Spleen (tissue), 11 donors: ENCODE data around the gene CFAP43. TPM values are rescaled to one million over a fixed set of nuclear protein-coding genes. Genes with fewer than 3 reads are reported as not detected.

Experiments used
- DNase-seq: peaks from one replicate; pipeline ENCODE4 v3.0.0-alpha.2; 2020
- H3K27ac ChIP-seq, 8 donors: fragments of 200-600 bp; sonication (generic) in 7 of 8; 1 replicate in 4 of 8; 2 replicates in 4 of 8; pipeline versions ENCODE4 v1.5.0 to v1.8.0; 2016 to 2021; ENCODE audit warnings: inconsistent platforms in 4 of 8, mild to moderate bottlenecking in 4 of 8, moderate library complexity in 1 of 8
- H3K27me3 ChIP-seq, 7 donors: fragments of 200-600 bp; sonication (generic) in 6 of 7; replicated peaks in 1 of 7; 1 replicate in 4 of 7; 2 replicates in 3 of 7; pipeline versions ENCODE4 v1.5.0 to v1.8.0; 2016 to 2021; ENCODE audit warnings: inconsistent platforms in 3 of 7, mild to moderate bottlenecking in 1 of 7
- H3K36me3 ChIP-seq, 6 donors: fragments of 200-600 bp; sonication (generic) in 5 of 6; 1 replicate in 4 of 6; 2 replicates in 2 of 6; pipeline versions ENCODE4 v1.5.0 to v1.8.0; 2016 to 2021; ENCODE audit warnings: inconsistent platforms in 2 of 6
- H3K4me1 ChIP-seq, 6 donors: fragments of 200-600 bp; sonication (generic) in 5 of 6; 1 replicate in 3 of 6; 2 replicates in 3 of 6; pipeline versions ENCODE4 v1.5.0 to v1.8.0; 2016 to 2021; ENCODE audit warnings: inconsistent platforms in 3 of 6
- H3K4me3 ChIP-seq, 8 donors: fragments of 200-600 bp; sonication (generic) in 7 of 8; 1 replicate in 4 of 8; 2 replicates in 4 of 8; pipeline versions ENCODE4 v1.5.0 to v1.8.0; 2016 to 2021; ENCODE audit warnings: inconsistent platforms in 4 of 8, mild to moderate bottlenecking in 4 of 8, moderate library complexity in 2 of 8
- H3K9me3 ChIP-seq, 8 donors: fragments of 200-600 bp; sonication (generic) in 7 of 8; 1 replicate in 4 of 8; 2 replicates in 4 of 8; pipeline versions ENCODE4 v1.5.0 to v1.8.0; 2016 to 2021; ENCODE audit warnings: inconsistent platforms in 4 of 8
- POLR2A ChIP-seq, 3 donors: fragments of 450-650 bp; IDR thresholded peaks; one replicate each; pipeline ENCODE4 v1.5.1; 2017; ENCODE audit warnings: antibody characterized with exemption in 3 of 3, mild to moderate bottlenecking in 1 of 3
- POLR2AphosphoS5 ChIP-seq, 3 donors: sonication (generic); formaldehyde crosslinking; IDR thresholded peaks; one replicate each; pipeline ENCODE4 v1.5.1; 2017; ENCODE audit warnings: antibody characterized with exemption in 3 of 3
- WGBS, 5 donors: extraction: QIAGEN DNeasy Blood & Tissue Kit in 3 of 5; methylation state at CpG; one replicate each; pipeline versions ENCODE4 v1.1.5 to v1.1.7; 2013 to 2018; 5-methylcytosine and 5-hydroxymethylcytosine counted together
- intact Hi-C: fragments of 100-400 bp; cut with DNase I; formaldehyde crosslinking; loops from one replicate; pipeline ENCODE4 v1.15.0; 2023; ENCODE audit warnings: low total_unique reads
- polyA plus RNA-seq, 3 donors: library from polyadenylated mRNA; stranded (reverse); fragments of 200-250 nt; gene quantifications; one replicate each; pipeline ENCODE4 v1.2.1, GENCODE V29; 2013
- total RNA-seq, 7 donors: library from RNA; depleted of rRNA in 3 of 7; stranded (reverse); fragments of >200 nt in 3 of 7; fragmentation: NEBNext Ultra II Directional in 4 of 7; extraction: Animal tissue kit (Norgen Biotek cat#: 25700) in 4 of 7; gene quantifications; one replicate each; pipeline versions ENCODE4 v1.1.0 to v1.2.1, GENCODE V29; 2016 to 2021
- TF ChIP-seq, protein P1 (sequence below), 11 experiments: fragments of 200-600 bp in 7 of 11; fragments of 450-650 bp in 4 of 11; sonication (generic) in 4 of 11; IDR thresholded peaks in 8 of 11; conservative IDR thresholded peaks in 3 of 11; 1 replicate in 7 of 11; 2 replicates in 4 of 11; pipeline versions ENCODE4 v1.4.0 to v1.8.0; 2016 to 2021; ENCODE audit warnings: antibody characterized with exemption in 11 of 11, inconsistent platforms in 4 of 11, mild to moderate bottlenecking in 1 of 11
- donor health status: healthy with polysubstance abuse.
- donor health status: DM: no; HTN: no; CAD: no; lungs with moderate emphysema.
- donor health status: DM: no; HTN: no; CAD: no.
- donor health status: Bipolar disorder and iron deficiency.
- donor health status: healthy.
- donor health status: DM: no; HTN: no; CAD: no.
- donor health status: DM: yes; HTN: yes; CAD: no.

The CFAP43 gene
- total and polyA plus RNA-seq, 10 donors = 0.13 to 1.1 (median 0.25) TPM; not detected in 1

GRCh38 chr10:104257235-104257634 lies 25.1 kb upstream of the CFAP43 start:
- no peak for DNase-seq
- H3K4me3 ChIP-seq = no peak overlapping the region
- intact Hi-C loops = no loop called here
- peaks cover 0 to 53% (median 32%) of the 10 kb centered on the region in 6 donors for H3K36me3 ChIP-seq
- no peak for TF ChIP-seq POLR2A (IDR thresholded peaks at IDR 0.05)
- TF ChIP-seq, protein P1, sequence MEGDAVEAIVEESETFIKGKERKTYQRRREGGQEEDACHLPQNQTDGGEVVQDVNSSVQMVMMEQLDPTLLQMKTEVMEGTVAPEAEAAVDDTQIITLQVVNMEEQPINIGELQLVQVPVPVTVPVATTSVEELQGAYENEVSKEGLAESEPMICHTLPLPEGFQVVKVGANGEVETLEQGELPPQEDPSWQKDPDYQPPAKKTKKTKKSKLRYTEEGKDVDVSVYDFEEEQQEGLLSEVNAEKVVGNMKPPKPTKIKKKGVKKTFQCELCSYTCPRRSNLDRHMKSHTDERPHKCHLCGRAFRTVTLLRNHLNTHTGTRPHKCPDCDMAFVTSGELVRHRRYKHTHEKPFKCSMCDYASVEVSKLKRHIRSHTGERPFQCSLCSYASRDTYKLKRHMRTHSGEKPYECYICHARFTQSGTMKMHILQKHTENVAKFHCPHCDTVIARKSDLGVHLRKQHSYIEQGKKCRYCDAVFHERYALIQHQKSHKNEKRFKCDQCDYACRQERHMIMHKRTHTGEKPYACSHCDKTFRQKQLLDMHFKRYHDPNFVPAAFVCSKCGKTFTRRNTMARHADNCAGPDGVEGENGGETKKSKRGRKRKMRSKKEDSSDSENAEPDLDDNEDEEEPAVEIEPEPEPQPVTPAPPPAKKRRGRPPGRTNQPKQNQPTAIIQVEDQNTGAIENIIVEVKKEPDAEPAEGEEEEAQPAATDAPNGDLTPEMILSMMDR (IDR thresholded peaks at IDR 0.05 in 8 of 11, conservative IDR thresholded peaks at IDR 0.05 in 3 of 11) = no peak
- TF ChIP-seq POLR2AphosphoS5 (IDR thresholded peaks at IDR 0.05) = no peak
- WGBS, 5 donors = 87 to 94% (median 89%) methylated on average over 5 of the region's 5 CpGs
- H3K27me3 ChIP-seq = no peaks in the 10 kb centered on the region
- no peaks in the 10 kb centered on the region for H3K9me3 ChIP-seq
- H3K27ac ChIP-seq = peak overlapping the region in 7 of 8 donors; percentile 12 to 97 (median 45)
- H3K4me1 ChIP-seq = peaks cover 36 to 84% (median 72%) of the 10 kb centered on the region in 6 donors

- peaks cover 36 to 76% (median 69%) of the 10 kb centered on the region in 6 donors for H3K4me1 ChIP-seq
- intact Hi-C loops = no loop called here
- peak overlapping the region in 7 of 8 donors; percentile 79 to 94 (median 93) for H3K4me3 ChIP-seq
- peak overlapping the region; percentile 87 to 99 (median 97) for H3K27ac ChIP-seq
- DNase-seq = no peak
- TF ChIP-seq POLR2AphosphoS5 (IDR thresholded peaks at IDR 0.05) = no peak
- TF ChIP-seq POLR2A (IDR thresholded peaks at IDR 0.05) = no peak
- TF ChIP-seq, protein P1 (IDR thresholded peaks at IDR 0.05 in 8 of 11, conservative IDR thresholded peaks at IDR 0.05 in 3 of 11) = no peak
- no peaks in the 10 kb centered on the region for H3K27me3 ChIP-seq
- no peaks in the 10 kb centered on the region for H3K9me3 ChIP-seq
- H3K36me3 ChIP-seq = peaks cover 0 to 45% (median 27%) of the 10 kb centered on the region in 6 donors
- WGBS, 5 donors = 4 to 12% (median 7%) methylated on average over 1 of the region's 1 CpG
Measured at GRCh38 chr10:104256335-104256961, 24.3 kb upstream of the CFAP43 start.

DNA sequence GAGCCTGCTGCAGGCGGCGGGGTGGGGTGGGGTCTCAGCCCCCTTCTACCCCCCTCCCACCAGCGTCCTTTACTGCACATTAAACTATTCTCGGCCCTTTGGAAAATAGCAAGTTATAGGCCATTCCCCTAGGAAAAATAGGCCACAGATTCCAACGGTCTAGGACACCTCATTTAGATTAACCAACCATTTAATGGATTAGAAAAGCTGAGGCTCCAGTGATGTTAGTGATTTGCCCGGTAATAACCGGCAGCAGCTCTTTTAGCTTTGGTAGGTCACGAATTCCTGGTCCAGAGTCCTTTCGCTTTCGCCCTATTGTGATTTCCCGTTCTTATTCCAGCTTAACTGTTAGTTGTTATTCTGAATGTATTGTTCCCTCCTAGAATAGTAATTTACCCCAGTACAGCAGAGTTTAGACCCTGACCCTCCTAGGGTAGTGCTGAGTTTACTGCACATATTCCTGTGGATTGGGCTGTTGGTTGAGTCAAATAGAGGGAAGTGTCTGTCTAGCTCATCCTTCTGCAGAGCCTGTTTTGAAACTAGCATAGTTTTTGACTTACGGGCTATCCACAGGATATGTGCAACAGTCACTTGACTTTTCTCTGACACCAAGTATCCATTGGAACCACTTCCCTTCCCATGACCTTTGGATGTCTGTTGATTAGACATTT lies 23.3 kb upstream of the CFAP43 start:
- 0 to 1% (median 0%) methylated on average over 12 of the region's 12 CpGs for WGBS, 5 donors
- Histone ChIP-seq H3K4me1 (peaks cover 34 to 66% (median 59%) of the 10 kb centered on the region in 6 donors), H3K4me3 (peak overlapping the region; percentile 79 to 94 (median 89)), H3K9me3 (no peaks in the 10 kb centered on the region), H3K27ac (peak overlapping the region; percentile 87 to 99 (median 97)), H3K27me3 (no peaks in the 10 kb centered on the region), H3K36me3 (peaks cover 0 to 35% (median 22%) of the 10 kb centered on the region in 6 donors)
- TF ChIP-seq, protein P1 (IDR thresholded peaks at IDR 0.05 in 8 of 11, conservative IDR thresholded peaks at IDR 0.05 in 3 of 11) = no peak
- TF ChIP-seq POLR2A (IDR thresholded peaks at IDR 0.05) = peak in 1 of 3 donors; percentile 43
- peak in 1 of 3 donors; percentile 68 for TF ChIP-seq POLR2AphosphoS5 (IDR thresholded peaks at IDR 0.05)
- intact Hi-C loops = no loop called here
- no peak for DNase-seq
